ENCODE data around the gene DMBT1.
"Not testable (repeated sequence)": the region's sequence is repeated elsewhere in the genome, so short reads cannot be mapped to it uniquely, and the experiment has no call there.

The DMBT1 gene

DNA sequence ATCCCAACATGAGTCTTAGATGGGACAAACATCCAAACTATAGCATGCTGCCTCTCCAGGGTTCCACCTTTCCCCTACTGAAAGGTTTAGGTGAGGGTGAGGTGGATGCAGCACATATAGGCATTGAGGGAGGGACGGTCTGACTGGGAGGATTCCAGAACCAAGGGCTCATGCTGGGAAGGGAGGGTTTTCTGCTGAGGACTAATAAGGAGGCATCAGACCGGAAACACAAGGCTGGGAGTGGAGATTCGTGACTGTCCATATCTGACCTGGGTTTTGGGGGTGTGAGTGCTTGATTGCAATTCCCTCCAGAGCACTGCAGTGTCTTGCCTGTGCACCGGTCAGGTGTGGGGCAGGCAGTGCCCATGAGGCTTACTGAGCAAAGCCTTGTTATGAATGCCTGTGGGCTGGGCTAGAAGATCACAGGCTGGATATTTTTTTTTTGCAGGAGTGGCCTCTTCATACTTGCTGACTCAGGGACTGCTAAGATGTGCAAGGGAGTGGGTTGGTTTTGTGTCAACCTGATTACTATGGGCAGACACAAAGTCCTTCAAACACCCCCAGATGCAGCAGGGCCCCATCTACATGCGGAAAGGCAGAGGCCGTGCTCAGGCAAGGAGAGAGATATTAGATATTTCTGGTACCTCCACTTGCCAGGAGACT lies 26.7 kb downstream of the DMBT1 start:
- no peaks in the 10 kb centered on the region for H3K27me3 Mint-ChIP-seq (ENCODE audit: low read depth)
- no peaks in the 10 kb centered on the region for H3K4me1 Mint-ChIP-seq (ENCODE audit: low read depth)
- no peak overlapping the region for H3K27ac Mint-ChIP-seq
- no peaks in the 10 kb centered on the region for H3K9me3 Mint-ChIP-seq
- H3K4me3 Mint-ChIP-seq, result no peak overlapping the region
- H3K36me3 Mint-ChIP-seq (ENCODE audit: low read depth), result no peaks in the 10 kb centered on the region

GRCh38 chr10:122588381-122588780 lies 27.8 kb downstream of the DMBT1 start:
- no peak overlapping the region for H3K4me3 Mint-ChIP-seq
- no peaks in the 10 kb centered on the region for H3K27me3 Mint-ChIP-seq (ENCODE audit: low read depth)
- H3K27ac Mint-ChIP-seq, result no peak overlapping the region
- H3K4me1 Mint-ChIP-seq (ENCODE audit: low read depth), result no peaks in the 10 kb centered on the region
- H3K9me3 Mint-ChIP-seq, result no peaks in the 10 kb centered on the region
- H3K36me3 Mint-ChIP-seq (ENCODE audit: low read depth), result no peaks in the 10 kb centered on the region

GRCh38 chr10:122590153-122590552 lies 29.6 kb downstream of the DMBT1 start:
- no peak overlapping the region for H3K27ac Mint-ChIP-seq
- no peaks in the 10 kb centered on the region for H3K27me3 Mint-ChIP-seq (ENCODE audit: low read depth)
- H3K9me3 Mint-ChIP-seq, result no peaks in the 10 kb centered on the region
- H3K36me3 Mint-ChIP-seq (ENCODE audit: low read depth), result no peaks in the 10 kb centered on the region
- no peak overlapping the region for H3K4me3 Mint-ChIP-seq
- H3K4me1 Mint-ChIP-seq (ENCODE audit: low read depth), result no peaks in the 10 kb centered on the region

DNA sequence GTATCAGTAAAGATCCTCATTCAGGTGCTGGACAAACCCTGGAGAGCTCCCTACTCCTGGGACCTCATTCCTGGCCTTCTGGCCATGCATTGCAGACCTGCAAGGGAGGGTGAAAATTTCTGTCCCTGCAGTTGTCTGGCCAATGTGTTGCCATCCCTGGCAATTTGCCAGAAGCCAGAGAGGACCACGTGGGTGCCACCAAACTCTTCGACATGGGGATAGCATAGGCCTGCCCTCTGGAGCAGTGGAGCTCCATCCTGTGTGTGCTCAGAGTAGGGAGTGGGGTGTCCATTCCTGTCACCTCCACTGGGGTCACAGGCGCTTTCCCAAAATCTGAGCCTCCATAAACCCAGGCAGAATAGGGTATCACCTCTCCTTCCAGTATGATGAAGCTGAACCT lies 31.2 kb downstream of the DMBT1 start:
- H3K9me3 Mint-ChIP-seq, result no peaks in the 10 kb centered on the region
- H3K27ac Mint-ChIP-seq, result no peak overlapping the region
- H3K4me1 Mint-ChIP-seq (ENCODE audit: low read depth), result no peaks in the 10 kb centered on the region
- H3K27me3 Mint-ChIP-seq (ENCODE audit: low read depth), result no peaks in the 10 kb centered on the region
- H3K4me3 Mint-ChIP-seq, result no peak overlapping the region
- H3K36me3 Mint-ChIP-seq (ENCODE audit: low read depth), result no peaks in the 10 kb centered on the region

DNA sequence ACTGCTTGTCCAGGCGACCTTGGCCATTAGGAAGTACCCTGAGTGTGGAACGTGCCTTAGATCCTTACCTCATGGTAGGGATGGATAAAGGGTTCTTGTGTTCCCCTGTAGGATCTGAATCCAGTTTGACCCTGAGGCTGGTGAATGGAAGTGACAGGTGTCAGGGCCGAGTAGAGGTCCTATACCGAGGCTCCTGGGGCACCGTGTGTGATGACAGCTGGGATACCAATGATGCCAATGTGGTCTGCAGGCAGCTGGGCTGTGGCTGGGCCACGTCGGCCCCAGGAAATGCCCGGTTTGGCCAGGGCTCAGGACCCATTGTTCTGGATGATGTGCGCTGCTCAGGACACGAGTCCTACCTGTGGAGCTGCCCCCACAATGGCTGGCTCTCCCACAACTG lies 31.6 kb downstream of the DMBT1 start:
- H3K27ac Mint-ChIP-seq, result no peak overlapping the region
- no peaks in the 10 kb centered on the region for H3K36me3 Mint-ChIP-seq (ENCODE audit: low read depth)
- no peak overlapping the region for H3K4me3 Mint-ChIP-seq
- no peaks in the 10 kb centered on the region for H3K27me3 Mint-ChIP-seq (ENCODE audit: low read depth)
- no peaks in the 10 kb centered on the region for H3K4me1 Mint-ChIP-seq (ENCODE audit: low read depth)
- H3K9me3 Mint-ChIP-seq, result no peaks in the 10 kb centered on the region

DNA sequence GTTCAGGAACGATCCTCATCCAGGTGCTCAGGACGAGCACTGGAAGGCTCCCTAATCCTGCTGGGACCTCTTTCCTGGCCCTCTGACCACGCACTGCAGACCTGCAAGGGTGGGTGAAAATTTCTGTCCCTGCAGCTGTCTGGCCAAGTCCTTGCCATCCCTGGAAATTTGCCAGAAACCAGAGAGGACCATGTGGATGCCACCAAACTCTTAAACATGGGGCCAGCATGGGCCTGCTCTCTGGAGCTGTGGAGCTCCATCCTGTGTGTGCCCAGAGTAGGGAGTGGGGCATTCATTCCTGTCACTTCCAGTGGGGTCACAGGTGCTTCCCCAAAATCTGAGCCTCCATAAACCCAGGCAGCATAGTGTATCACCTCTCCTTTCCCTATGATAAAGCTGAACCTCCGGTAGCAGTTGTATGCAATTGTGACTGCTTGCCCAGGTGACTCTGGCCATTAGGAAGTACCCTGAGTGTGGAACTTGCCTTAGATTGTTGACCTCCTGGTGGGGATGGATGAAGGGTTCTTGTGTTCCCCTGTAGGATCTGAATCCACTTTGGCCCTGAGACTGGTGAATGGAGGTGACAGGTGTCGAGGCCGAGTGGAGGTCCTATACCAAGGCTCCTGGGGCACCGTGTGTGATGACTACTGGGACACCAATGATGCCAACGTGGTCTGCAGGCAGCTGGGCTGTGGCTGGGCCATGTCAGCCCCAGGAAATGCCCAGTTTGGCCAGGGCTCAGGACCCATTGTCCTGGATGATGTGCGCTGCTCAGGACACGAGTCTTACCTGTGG lies 57.1 kb downstream of the DMBT1 start:
- Mint-ChIP-seq H3K4me1 (ENCODE audit: low read depth) (no peaks in the 10 kb centered on the region), H3K9me3 (no peaks in the 10 kb centered on the region), H3K36me3 (ENCODE audit: low read depth) (no peaks in the 10 kb centered on the region), H3K27me3 (ENCODE audit: low read depth) (no peaks in the 10 kb centered on the region), H3K4me3 (no peak overlapping the region), H3K27ac (no peak overlapping the region)

DNA sequence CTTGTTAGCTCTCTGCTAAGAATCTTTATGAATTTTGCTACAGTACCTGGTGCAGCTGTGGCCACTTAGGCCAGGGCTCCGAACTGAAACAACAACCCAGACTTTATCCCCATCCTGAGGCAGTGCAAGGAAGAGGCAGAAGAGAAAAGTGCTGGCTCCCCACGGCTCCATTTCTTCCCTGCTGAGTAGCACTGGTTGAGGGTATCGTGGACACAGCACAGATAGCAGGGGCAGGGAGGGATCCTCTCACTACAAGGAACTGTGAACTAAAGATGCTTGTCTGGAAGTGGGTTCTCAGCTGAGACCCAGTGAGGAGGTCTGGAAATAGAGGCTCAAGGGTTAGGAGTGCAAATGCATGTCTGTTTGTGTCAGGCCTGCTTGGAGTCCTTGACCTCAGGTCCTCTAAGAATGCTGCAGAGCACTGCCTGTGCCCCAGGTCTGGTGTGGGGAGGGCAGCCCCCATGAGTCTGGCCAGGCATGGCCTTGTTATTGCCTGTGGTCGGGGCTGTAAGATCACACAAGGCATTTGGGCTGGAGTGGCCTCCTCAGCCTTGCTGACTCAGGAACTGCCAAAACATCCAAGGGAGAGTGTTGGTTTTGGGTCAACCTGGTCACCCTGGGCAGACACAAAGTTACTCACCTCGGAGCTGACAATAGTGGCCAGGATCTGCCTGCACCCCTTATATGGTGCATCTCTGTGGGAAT lies 58.1 kb downstream of the DMBT1 start:
- H3K27me3 Mint-ChIP-seq (ENCODE audit: low read depth), result no peaks in the 10 kb centered on the region
- no peak overlapping the region for H3K4me3 Mint-ChIP-seq
- H3K36me3 Mint-ChIP-seq (ENCODE audit: low read depth), result no peaks in the 10 kb centered on the region
- H3K27ac Mint-ChIP-seq, result no peak overlapping the region
- no peaks in the 10 kb centered on the region for H3K4me1 Mint-ChIP-seq (ENCODE audit: low read depth)
- no peaks in the 10 kb centered on the region for H3K9me3 Mint-ChIP-seq

DNA sequence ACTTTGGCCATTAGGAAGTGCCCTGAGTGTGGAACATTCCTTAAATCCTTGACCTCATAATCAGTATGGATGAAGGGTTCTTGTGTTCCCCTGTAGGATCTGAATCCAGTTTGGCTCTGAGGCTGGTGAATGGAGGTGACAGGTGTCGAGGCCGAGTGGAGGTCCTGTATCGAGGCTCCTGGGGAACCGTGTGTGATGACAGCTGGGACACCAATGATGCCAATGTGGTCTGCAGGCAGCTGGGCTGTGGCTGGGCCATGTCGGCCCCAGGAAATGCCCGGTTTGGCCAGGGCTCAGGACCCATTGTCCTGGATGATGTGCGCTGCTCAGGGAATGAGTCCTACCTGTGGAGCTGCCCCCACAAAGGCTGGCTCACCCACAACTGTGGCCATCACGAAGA lies 60.4 kb downstream of the DMBT1 start:
- H3K27ac Mint-ChIP-seq; H3K27me3 Mint-ChIP-seq (ENCODE audit: low read depth); H3K4me1 Mint-ChIP-seq (ENCODE audit: low read depth): not testable (repeated sequence)

DNA sequence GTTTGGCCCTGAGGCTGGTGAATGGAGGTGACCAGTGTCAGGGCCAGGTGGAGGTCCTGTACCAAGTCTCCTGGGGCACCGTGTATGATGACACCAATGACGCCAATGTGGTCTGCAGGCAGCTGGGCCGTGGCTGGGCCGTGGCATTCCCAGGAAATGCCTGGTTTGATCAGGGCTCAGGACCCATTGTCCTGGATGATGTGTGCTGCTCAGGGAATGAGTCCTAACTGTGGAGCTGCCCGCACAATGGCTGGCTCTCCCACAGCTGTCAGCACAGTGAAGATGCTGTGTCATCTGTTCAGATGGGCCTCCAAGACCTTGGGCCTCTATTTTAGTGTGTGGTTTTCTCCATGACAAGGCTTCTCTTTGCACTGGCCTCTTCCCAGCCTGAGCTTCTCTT lies 64.0 kb downstream of the DMBT1 start:
- Mint-ChIP-seq H3K9me3 (no peaks in the 10 kb centered on the region), H3K27ac (no peak overlapping the region), H3K4me3 (no peak overlapping the region), H3K27me3 (ENCODE audit: low read depth) (no peaks in the 10 kb centered on the region), H3K36me3 (ENCODE audit: low read depth) (no peaks in the 10 kb centered on the region), H3K4me1 (ENCODE audit: low read depth) (no peaks in the 10 kb centered on the region)

More for the DNA sequence above, 60.4 kb downstream of the DMBT1 start:
- not testable (repeated sequence) for H3K4me3 Mint-ChIP-seq; H3K36me3 Mint-ChIP-seq (ENCODE audit: low read depth); H3K9me3 Mint-ChIP-seq

DNA sequence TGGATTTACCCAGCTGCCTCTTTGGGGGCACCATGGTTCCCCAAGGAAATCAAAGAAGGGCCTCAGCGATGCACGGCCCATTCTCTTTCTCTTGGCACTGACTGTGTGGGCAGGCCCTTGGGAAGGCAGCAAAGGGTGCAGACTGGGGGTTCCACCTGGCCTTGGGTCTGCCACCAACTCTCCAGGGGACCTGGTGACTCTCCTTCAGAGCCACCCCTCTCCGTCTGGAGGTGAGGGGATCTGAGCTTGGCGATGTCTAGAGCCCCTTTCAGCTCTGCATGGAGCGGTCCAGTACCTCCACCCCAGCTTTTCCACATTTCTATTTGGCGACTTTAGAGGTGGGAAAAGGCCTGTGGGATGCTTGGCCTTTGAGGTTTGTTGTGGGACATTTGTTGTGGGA lies 70.0 kb downstream of the DMBT1 start:
- no peaks in the 10 kb centered on the region for H3K36me3 Mint-ChIP-seq (ENCODE audit: low read depth)
- H3K27ac Mint-ChIP-seq, result no peak overlapping the region
- H3K27me3 Mint-ChIP-seq (ENCODE audit: low read depth), result no peaks in the 10 kb centered on the region
- H3K9me3 Mint-ChIP-seq, result no peaks in the 10 kb centered on the region
- no peak overlapping the region for H3K4me3 Mint-ChIP-seq
- no peaks in the 10 kb centered on the region for H3K4me1 Mint-ChIP-seq (ENCODE audit: low read depth)

GRCh38 chr10:122632031-122632430 lies 71.5 kb downstream of the DMBT1 start:
- Mint-ChIP-seq H3K27ac (no peak overlapping the region), H3K36me3 (ENCODE audit: low read depth) (no peaks in the 10 kb centered on the region), H3K4me3 (no peak overlapping the region), H3K4me1 (ENCODE audit: low read depth) (no peaks in the 10 kb centered on the region), H3K9me3 (no peaks in the 10 kb centered on the region), H3K27me3 (ENCODE audit: low read depth) (no peaks in the 10 kb centered on the region)

GRCh38 chr10:122632576-122632975 lies 72.0 kb downstream of the DMBT1 start:
- Mint-ChIP-seq H3K27me3 (ENCODE audit: low read depth) (no peaks in the 10 kb centered on the region), H3K4me1 (ENCODE audit: low read depth) (no peaks in the 10 kb centered on the region), H3K9me3 (no peaks in the 10 kb centered on the region), H3K36me3 (ENCODE audit: low read depth) (no peaks in the 10 kb centered on the region), H3K27ac (no peak overlapping the region), H3K4me3 (no peak overlapping the region)

GRCh38 chr10:122636953-122637352 lies 76.4 kb downstream of the DMBT1 start:
- H3K4me3 Mint-ChIP-seq, result no peak overlapping the region
- no peaks in the 10 kb centered on the region for H3K9me3 Mint-ChIP-seq

GRCh38 chr10:122637376-122637775 lies 76.8 kb downstream of the DMBT1 start:
- Mint-ChIP-seq H3K27ac (no peak overlapping the region), H3K4me1 (ENCODE audit: low read depth) (no peaks in the 10 kb centered on the region), H3K36me3 (ENCODE audit: low read depth) (no peaks in the 10 kb centered on the region), H3K9me3 (no peaks in the 10 kb centered on the region), H3K27me3 (ENCODE audit: low read depth) (no peaks in the 10 kb centered on the region), H3K4me3 (no peak overlapping the region)

More at GRCh38 chr10:122636953-122637352, 76.4 kb downstream of the DMBT1 start:
- H3K27me3 Mint-ChIP-seq (ENCODE audit: low read depth), result no peaks in the 10 kb centered on the region
- H3K27ac Mint-ChIP-seq, result no peak overlapping the region
- no peaks in the 10 kb centered on the region for H3K36me3 Mint-ChIP-seq (ENCODE audit: low read depth)
- no peaks in the 10 kb centered on the region for H3K4me1 Mint-ChIP-seq (ENCODE audit: low read depth)

GRCh38 chr10:122638106-122638505 lies 77.6 kb downstream of the DMBT1 start:
- Mint-ChIP-seq H3K27ac (no peak overlapping the region), H3K4me3 (no peak overlapping the region), H3K4me1 (ENCODE audit: low read depth) (no peaks in the 10 kb centered on the region), H3K36me3 (ENCODE audit: low read depth) (no peaks in the 10 kb centered on the region), H3K9me3 (no peaks in the 10 kb centered on the region), H3K27me3 (ENCODE audit: low read depth) (no peaks in the 10 kb centered on the region)
